HG02678 (cell line): ENCODE data around the gene MEGF10.
A peak's percentile ranks its signal among the peaks of the same experiment; 100 is the strongest.
"Not testable (repeated sequence)": the region's sequence is repeated elsewhere in the genome, so short reads cannot be mapped to it uniquely, and the experiment has no call there.

Experiments
- ATAC-seq: cut with Tn5 transposase; IDR thresholded peaks from one replicate; pipeline ENCODE4 v1.9.1; 2021; ENCODE audit warnings: mild to moderate bottlenecking, moderate library complexity; ENCODE audit not compliant: unreplicated experiment

MEGF10 gene

DNA sequence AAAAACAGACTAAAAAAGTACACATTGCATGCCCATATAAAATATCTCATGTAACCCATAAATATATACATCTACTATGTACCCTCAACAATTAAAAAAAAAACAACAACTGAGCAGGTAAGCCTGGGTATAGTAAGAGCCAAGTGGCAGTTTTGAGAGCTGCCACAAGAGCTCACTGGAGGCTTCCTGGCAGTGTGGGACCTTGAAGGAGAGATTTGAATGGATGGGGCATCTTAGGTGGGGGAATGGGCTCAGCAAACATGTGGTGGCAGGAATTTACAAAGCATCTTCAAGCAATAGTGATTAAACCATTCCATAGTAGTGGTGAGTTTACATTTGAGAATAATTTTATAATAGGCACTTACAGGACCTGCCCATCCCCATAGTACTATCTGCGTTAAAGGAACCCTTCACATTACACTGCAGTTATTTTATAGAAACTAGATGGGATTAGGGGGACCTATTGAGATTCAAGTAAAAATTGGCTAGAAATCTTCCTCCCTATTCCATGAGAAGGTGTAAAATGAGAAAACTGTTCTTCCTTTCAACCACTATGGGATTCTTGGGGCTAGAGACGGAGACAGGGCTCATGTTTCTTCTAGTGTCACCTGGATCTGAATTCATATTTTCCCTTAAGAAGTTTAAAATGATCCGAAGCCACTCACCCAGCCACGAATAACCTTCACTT lies 6.9 kb downstream of the MEGF10 start:
- no peak for ATAC-seq

DNA sequence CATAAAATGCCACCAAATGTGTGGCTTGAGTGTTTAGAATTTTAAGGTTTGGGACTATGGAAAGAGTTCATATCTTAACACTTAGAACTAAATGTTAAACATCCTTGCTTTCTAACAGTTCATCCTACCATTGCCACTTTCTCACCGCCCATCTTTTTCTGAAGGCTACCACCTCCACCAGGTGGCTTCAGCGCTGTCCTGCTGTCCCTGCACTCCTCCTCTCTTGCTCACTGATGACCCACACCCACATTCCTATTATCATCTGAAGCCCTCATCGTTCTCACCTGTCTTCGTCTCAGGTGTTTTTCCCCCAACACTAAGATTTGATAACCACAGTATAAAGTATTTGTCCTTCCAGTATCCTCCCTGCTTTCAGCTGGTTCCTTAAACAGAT lies 7.4 kb downstream of the MEGF10 start:
- no peak for ATAC-seq

DNA sequence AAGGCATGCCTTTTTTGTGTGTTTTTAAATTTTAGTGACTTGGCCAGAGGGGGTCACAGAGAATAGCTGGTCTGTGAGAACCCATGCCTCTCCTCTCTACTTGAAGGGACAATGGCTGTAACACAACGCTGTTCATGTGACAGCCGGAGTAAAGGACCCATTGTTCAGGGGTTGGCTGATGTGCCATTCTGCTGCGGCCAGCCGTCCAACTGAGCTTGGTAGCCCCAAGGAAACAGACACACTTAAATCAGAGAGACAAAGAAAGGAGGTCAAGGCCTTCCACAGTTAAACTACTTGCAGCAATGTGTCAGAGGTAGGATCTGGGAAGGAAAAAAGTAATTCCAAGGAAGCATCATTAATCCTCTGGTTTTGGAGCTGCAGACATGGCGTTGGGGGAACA lies 8.1 kb downstream of the MEGF10 start:
- ATAC-seq: no peak

DNA sequence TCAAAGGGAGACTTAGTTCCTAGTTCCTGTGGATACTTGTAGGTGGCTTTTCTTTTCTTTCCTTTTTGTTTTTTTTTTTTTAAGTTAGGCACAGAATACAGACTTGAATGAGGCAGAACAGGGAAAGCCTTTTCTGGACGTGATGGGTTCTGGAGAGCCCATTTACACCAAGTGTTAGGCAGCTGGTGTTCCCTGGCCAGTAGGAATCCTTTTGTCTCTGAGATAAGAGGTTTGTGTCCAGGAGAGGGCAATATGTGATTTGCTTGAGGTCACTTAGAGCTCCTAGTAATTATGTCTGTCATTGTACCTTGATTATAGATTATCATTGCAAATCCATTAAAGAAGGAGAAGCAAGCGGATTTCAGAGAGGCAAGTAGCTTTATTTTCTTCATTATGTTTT lies 9.1 kb downstream of the MEGF10 start:
- no peak for ATAC-seq

DNA sequence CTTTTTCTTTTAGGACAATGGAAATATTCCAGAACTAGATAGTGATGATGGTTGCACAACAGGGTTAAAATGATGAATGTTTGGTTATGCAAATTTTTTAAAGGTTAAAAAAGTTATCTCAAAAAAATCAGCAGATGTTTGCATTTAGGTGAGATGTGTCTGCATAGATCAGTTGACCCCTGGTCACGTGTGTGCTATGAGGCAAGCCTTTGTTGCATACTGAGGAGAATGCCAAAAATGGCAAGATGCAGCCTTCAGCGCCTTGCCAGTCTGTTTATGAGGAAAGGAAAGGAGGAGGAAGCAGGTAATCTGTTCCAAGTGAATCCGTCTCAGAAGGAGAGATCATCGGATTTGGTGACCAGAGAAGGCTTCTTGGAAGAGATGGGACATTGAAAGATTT lies 11.9 kb downstream of the MEGF10 start:
- no peak for ATAC-seq

DNA sequence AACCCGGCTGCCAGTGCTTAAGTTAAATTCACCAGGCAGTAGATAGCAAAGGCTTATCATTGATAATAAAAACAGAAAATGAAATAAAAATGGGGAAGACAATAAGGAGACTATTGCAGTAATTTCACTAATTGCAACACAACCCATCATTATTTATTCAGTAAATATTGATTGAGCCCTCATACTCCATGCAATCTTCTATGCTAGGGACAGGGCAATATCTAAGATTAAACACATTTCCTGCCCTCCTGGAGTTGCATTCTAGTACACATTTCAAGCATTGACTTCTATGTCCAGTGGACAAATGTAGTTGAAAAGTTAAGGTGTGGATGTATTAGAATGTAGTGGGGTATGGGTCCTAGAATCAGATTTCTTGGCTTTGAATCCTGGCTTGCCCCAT lies 12.8 kb downstream of the MEGF10 start:
- ATAC-seq: no peak

DNA sequence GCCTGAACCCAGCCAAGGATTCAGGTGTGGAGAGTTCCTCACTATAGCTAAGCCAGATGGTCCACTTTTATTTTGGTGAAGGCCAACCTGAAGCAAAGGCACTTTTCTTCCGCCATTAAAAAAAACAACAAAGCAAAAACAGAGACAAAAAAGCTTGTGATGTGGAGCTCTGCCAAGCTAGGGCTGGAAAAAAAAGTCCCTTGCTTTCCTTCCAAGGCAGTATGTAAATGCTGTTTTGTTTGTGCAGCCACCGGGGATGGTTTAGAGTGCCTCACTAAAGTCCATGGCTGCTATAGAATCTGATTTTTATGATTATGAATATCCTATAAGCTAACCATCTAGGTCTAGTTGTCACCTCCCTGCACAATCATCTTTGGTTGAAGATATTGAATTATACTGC lies 14.9 kb downstream of the MEGF10 start:
- no peak for ATAC-seq

DNA sequence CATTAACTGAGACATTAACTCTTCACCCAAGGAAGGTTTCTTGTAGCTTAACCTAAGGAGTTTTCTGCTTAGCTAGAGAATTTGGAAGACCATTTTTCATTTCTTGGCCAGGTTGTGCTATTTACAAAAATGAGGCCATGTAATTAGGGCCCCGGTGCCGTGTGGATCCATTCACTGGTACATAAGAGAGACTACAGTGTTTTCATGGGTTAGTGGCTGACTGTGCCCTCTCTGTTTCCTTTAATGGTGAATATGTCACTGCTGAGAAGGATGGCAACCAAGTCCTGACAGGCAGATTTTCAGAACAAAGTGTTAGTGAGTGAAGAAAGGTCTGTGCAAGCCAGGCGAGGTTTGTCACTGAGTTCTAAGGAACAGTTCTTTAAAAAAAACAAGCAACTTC lies 15.4 kb downstream of the MEGF10 start:
- ATAC-seq: no peak

DNA sequence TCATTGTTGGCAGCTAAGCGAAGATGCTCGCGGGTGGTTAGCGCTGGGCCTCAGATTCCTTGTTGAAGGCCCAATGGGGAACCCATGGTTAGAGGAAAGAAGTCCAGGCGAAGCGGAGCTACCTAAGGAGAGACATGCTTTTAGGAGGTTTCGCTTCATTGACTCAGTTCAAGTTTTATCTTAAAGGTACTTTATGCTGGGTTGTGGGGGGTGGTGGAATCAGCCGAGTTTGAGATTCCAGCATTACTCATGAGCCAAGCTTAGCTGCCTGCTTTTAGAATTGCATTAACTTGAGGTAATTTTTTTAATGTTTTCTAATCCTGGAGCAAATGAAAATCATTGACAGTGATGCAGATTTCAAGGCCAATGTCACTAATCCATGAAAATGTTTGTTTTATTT lies 16.1 kb downstream of the MEGF10 start:
- ATAC-seq: no peak

DNA sequence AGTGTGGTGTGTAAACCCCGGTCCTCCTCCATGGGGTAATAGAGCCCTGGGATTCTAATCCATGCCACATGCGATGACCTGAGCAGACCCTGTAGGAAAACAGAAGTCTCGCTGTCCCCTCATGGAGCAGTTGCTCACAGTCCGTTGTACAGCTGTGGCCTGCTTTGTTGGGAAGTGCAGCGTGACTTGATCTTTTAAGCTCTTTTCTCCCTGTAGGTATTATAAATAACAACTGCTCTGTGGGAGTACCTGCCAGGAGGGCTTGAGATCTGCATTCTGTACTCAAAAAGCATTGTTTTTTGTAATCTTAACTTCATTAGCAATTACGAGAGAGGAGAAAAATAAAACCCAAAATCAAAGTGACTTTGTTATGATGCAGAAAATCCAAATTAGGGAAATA lies 17.3 kb downstream of the MEGF10 start:
- ATAC-seq: no peak

DNA sequence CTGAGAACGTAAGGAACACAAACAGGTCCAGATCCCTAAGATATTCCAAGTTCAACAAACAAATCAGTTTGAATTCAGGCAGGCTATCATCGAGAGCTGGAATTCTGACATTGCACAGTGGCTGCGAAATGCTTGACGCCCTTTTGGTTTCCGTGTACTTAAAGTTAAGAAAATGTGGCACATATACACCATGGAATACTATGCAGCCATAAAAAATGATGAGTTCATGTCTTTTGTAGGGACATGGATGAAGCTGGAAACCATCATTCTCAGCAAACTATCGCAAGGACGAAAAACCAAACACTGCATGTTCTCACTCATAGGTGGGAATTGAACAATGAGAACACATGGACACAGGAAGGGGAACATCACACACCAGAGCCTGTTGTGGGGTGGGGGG lies 17.7 kb downstream of the MEGF10 start:
- not testable (repeated sequence) for ATAC-seq

DNA sequence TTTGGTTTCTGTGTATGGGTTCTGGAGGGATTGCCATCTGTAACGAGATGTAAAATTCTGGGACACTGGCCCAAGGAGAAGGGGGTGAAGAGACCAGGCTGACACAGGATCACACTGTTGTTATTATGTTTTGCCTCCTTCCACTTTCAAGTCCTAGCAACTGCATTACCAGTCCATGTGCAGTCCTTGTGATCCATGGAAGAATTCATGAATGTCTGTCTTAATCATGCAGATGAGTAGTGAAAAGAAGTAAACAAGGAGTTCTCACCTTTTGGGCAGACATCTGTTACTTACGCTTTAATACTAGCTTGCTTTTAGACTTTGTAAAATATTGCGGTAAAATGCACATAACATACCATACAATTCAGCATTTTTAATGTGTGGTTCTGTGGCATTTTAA lies 18.3 kb downstream of the MEGF10 start:
- ATAC-seq: no peak

DNA sequence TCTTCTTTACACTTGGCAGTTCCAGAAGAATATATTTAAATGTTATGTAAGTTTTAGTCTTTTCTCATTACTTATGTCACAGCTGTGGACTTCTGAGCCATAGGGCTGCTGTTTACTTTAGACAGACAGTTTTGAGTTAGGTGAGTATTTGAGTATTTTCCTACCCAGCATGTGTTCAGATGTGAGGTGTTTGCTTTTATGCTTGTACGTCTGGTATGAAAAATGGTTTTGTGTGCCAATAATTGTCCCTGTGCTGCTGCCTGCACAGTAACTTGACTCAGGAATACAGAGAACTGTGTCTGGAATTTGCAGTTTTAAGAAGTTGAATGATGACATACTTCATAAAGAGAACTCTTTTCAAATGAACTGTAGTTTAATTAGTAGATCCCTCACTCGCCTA lies 20.8 kb downstream of the MEGF10 start:
- ATAC-seq: no peak

DNA sequence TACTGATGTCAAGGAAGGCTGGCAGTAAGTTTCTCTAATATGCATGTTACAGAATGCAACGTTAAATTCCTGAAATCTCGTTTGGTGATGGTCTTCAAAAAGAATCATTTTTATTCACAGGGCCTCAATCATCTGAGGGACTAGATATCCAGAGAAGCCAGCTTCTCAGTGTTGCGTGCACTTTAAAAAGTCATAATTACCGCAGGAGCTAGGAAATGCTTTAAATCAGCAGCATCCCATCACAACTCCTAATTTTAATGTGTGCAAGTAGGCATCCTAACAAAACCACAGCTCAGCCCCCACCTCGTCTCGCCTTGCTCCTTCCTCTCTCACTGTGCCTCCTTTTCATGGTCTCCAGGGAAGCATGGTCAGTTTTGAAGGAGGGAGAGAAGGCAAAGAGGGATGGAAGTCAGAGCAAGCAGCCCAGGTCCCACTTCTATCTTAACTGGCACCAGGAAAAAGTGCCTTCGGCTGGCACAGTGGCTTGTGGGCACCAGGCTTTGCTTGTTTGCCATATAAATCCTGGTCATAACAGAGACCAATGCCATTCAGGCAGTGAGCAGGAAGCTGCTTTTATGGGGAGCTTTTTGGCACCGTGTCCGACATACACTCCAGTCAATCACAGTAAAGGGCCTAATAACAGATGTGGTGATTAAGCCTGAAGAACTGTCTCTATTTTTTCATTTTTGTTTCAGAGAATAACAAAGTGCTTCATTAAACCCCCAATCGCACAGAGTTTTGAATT lies 21.4 kb downstream of the MEGF10 start:
- ATAC-seq: no peak

DNA sequence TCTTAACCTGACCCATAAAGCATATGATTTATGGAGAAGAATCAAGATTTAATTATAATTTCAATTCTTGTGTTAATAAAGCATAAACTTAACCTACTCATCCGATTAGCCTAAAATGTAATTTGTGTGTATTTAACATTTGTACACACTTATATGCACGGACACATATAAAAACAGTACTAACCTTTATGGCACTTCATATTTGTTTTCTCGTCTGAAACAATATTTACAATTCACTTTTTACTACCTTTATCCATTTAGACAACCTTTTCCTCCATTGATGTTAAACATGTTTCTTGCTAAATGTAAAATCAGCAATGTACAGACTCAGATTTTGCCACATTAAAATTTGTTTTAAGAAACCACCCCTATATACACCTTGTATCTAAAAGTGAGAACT lies 22.8 kb downstream of the MEGF10 start:
- no peak for ATAC-seq

DNA sequence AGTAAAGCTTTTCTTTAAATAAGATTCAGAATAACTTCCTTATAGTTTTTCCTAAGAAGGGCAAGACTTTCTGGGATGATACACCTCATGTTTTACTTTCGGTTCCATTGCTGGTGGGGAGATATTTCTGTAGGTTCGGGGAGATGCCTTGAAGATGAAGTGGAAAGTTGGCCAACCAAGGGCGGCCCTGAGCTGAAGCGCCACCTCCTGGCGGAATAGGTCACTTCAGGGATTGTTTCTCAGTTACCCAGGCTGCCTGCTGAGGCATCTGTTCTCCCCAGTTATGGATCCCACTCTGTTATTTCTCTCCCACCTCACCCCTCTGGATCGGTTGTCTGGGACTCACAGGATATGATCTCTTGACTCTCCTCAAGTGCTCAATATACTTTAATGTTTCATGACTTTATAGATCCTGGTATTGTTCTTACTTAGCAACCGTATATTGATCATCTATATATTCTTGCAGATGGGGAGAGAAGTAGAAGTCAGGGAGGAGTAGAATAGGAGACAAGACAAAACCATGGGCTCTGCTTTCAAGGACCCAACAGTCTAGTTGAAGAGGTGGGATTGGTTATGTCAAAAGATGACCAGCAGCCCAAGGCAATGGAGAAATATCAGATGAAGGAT lies 23.4 kb downstream of the MEGF10 start:
- ATAC-seq: peak; percentile 95

DNA sequence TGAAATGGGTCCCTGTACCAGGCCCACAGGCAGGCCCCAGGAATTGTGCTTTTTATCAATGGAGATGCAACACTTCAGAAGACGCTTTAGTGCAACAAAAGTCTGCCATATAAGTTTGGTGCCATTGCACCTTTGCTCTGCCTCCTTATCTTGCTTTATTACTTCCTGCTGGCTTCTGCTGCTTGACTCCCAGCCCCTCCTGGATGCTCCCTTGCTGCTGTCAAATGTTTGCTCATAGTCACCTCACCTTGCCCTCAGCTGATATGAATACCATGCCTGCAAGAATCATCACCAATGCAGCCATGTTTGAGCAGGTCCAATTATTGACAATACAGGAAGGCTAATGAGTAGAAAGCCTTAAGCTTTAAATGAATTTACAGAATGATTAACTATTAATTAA lies 25.4 kb downstream of the MEGF10 start:
- ATAC-seq: no peak

DNA sequence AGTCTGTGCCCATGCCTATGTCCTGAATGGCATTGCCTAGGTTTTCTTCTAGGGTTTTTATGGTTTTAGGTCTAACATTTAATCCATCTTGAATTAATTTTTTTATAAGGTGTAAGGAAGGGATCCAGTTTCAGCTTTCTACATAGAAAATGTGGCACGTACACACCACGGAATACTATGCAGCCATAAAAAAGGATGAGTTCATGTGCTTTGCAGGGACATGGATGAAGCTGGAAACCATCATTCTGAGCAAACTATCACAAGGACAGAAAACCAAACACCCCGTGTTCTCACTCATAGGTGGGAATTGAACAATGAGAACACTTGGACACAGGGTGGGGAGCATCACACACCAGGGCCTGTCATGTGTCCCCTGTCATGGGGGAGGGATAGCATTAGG lies 26.8 kb downstream of the MEGF10 start:
- not testable (repeated sequence) for ATAC-seq

DNA sequence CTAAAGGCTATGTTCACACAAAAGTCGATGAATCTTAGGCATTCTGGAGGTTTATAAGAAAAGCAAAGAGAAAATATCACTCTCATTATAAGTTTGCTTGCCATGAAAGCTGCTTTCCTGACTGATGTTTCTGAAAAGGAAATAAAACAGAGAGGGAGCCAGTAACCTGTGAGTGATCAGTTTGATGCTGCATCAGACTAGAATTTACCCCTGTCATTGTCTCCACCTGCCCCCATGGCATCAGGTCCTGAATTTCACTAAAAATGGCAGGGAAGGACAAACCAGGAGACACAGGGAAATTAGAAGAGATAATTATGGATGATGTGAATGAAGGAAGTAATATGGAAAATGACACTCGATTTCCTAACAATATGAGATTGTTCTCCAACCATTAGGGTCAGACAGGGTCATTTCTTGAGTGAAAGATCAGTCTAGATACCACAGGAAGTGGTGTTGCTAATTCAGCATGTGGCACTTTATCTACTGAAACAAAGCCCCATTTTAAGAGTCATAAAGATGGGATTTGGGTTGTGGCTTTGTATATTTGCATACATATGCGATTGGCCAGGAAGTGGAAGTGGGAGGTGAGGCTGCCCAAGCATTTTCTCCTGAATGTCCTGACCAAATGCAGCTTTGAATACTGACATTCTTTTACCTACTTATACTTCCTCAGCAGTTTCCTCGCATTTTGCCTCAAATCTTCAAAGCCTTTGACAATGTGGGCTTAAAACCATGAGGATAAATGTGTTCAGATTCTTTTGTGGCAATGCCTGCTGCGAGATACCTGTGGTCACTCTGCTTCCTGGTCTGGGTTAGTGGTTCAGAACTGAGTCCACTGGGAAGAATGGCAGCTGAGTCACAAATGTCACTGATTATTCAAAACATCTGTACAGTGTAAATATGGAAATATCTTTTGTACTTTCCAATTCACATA lies 29.7 kb downstream of the MEGF10 start:
- peak; percentile 95 for ATAC-seq

DNA sequence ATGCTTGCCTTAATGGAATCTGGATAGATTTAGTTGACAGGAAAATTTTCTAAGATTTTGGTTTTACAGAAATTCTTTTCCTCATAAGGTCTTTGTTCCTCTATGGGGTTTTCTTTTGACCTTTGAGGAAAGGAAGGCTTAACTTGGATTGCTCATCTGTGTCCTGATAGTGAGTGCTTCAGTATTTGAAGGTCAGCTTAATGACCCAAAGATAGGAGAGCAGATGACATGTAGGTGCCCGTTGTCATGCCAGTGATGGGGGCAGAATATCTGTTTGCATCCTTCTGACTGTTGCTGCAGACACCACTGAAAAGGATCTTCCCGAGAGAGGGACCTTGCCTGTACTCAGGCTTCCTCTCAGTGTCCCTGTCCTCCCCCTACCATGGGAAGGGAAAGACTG lies 30.9 kb downstream of the MEGF10 start:
- no peak for ATAC-seq

DNA sequence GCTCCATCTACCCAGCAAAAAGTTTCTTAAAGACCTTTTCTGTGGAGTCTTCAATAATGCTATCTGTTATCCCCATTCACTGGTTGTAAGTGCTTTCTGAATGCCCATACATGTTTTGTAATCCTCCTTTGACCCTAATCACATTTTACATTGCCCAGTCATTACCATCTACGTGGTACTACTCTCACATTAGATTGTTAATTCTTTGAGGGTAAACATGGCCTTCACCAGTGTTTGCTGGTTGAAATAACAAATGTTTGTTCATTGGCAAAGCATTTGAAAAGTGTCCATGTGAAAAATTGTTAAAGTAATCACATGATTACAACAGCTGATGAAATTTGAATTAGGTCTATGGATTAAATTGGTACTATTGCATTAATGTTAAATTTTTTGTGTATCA lies 31.8 kb downstream of the MEGF10 start:
- no peak for ATAC-seq
